ENCODE data around the gene PRODH. TPM values are rescaled to one million over a fixed set of nuclear protein-coding genes. Genes with fewer than 3 reads are reported as not detected.
A peak's percentile ranks its signal among the peaks of the same experiment; 100 is the strongest.
"Not testable (repeated sequence)": the region's sequence is repeated elsewhere in the genome, so short reads cannot be mapped to it uniquely, and the experiment has no call there.

PRODH gene
- total RNA-seq, 3 donors from 2014 or later, result 4.9 to 7.5 (median 5.3) TPM

DNA sequence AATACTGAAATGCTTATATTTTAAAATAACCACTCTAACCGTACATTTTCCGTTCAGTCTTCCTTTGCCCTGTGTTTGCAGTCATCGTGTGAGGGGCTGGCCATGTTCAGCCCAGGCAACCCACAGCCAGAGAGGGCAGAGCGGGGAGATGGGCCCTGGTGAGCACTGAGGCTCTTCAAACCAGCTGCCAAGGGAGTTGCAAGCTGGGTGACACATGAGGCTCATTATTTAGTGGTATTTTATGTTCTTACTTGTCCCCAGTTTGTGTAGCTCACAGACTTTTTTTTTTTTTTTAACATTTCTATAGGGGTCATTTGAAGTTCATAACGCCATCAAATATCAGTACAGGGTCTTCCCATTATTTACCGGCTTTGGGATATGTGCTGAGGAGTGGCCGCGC is 48.0 kb downstream of the PRODH start:
- intact Hi-C loops (cut with DNase I, micrococcal nuclease), result no loop called here
- no peaks in the 10 kb centered on the region for H3K36me3 ChIP-seq (ENCODE audit: low read depth)
- no peaks in the 10 kb centered on the region for H3K9me3 ChIP-seq
- H3K4me1 ChIP-seq (ENCODE audit: low read depth), result no peaks in the 10 kb centered on the region
- H3K4me3 ChIP-seq, result no peak overlapping the region
- ATAC-seq (no peak), DNase-seq (no peak)
- no peak for TF ChIP-seq CTCF (IDR thresholded peaks at IDR 0.05)

- ATAC-seq; H3K9me3 ChIP-seq; H3K4me3 ChIP-seq; intact Hi-C loops (cut with DNase I, micrococcal nuclease); H3K36me3 ChIP-seq (ENCODE audit: low read depth); H3K4me1 ChIP-seq (ENCODE audit: low read depth): not testable (repeated sequence)
- DNase-seq, result peak in 1 of 3 donors; percentile 20
Observed at GRCh38 chr22:18884465-18884864, 51.6 kb downstream of the PRODH start.

DNA sequence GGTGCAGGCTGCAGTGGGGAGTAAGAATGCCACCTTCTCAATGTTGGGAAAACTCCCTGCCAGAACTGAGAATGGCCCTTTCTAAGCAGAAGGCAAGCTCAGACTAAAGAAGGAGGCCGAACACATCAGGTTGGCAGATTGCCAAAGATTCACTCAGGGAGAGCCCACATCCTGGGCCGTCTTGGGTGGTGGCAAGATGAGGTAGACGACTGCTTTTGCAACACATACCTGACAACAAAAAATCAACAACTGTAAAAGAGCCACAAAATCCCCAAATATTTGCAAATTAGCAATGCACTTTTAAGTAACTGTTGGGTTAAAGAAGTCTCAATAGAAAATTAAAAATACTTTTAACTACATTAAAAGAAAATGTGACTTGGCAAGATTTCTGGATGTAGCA is 54.8 kb downstream of the PRODH start:
- intact Hi-C loops (cut with DNase I, micrococcal nuclease); ATAC-seq; H3K36me3 ChIP-seq (ENCODE audit: low read depth); H3K9me3 ChIP-seq; H3K4me1 ChIP-seq (ENCODE audit: low read depth); H3K4me3 ChIP-seq: not testable (repeated sequence)
- DNase-seq, result peak; percentile 7 to 48 (median 28)

Other genes with a start within 250 kb of the PRODH start
- gene DGCR6, start 30.0 kb downstream of the PRODH start, total RNA-seq, result 1 to 10 TPM in 1 of 3 donors, under 1 TPM in 2; 0.39 to 1.7 (median 0.55) TPM
- 100 to 1,000 TPM in 1 of 3 donors, 10 to 100 TPM in 2; 68.4 to 100 (median 79.8) TPM for gene DGCR2, start 186.1 kb upstream of the PRODH start, total RNA-seq
- not detected for gene TSSK2, start 195.0 kb upstream of the PRODH start, total RNA-seq
- 10 to 100 TPM; 10.2 to 18.1 (median 11.0) TPM for gene ESS2, start 208.4 kb upstream of the PRODH start, total RNA-seq
- gene GSC2, start 214.0 kb upstream of the PRODH start, total RNA-seq, result not detected
- 100 to 1,000 TPM in 2 of 3 donors, 10 to 100 TPM in 1; 88.3 to 165 (median 135) TPM for gene SLC25A1, start 242.4 kb upstream of the PRODH start, total RNA-seq